Thoracic aorta (tissue), 2 donors: ENCODE results near the gene LRRC27. TPM values are rescaled to one million over a fixed set of nuclear protein-coding genes. Genes with fewer than 3 reads are reported as not detected.

ENCODE experiments used
- ATAC-seq: fragments of 150-250 bp; one replicate; pipeline ENCODE4 v1.8.0; 2017; ENCODE audit warnings: low read depth; ENCODE audit not compliant: insufficient number of reproducible peaks, low FRiP score
- DNase-seq: peaks from one replicate; pipeline ENCODE4 v3.0.0-alpha.2; 2020; ENCODE audit warnings: low spot score
- H3K27ac ChIP-seq, 2 donors: fragments of 200-600 bp; sonication (generic); 1 replicate in 1 of 2; 2 replicates in 1 of 2; pipeline ENCODE4 v1.5.1; 2016; ENCODE audit warnings: mild to moderate bottlenecking in 2 of 2, moderate library complexity in 2 of 2
- H3K27me3 ChIP-seq: fragments of 200-600 bp; sonication (generic); replicated peaks from 2 replicates; pipeline ENCODE4 v1.6.0; 2016; ENCODE audit warnings: mild to moderate bottlenecking; ENCODE audit not compliant: insufficient read depth
- H3K36me3 ChIP-seq: fragments of 200-600 bp; sonication (generic); one replicate; pipeline ENCODE4 v1.5.1; 2016
- H3K4me1 ChIP-seq, 2 donors: fragments of 200-600 bp; sonication (generic); 1 replicate in 1 of 2; 2 replicates in 1 of 2; pipeline versions ENCODE4 v1.5.1 to v1.6.0; 2016; ENCODE audit warnings: low read depth in 2 of 2, mild to moderate bottlenecking in 1 of 2; ENCODE audit not compliant: control insufficient read depth in 1 of 2
- H3K4me3 ChIP-seq: fragments of 200-600 bp; sonication (generic); 2 replicates; pipeline ENCODE4 v1.5.1; 2016; ENCODE audit warnings: mild to moderate bottlenecking
- H3K9me3 ChIP-seq: fragments of 200-600 bp; sonication (generic); 2 replicates; pipeline ENCODE4 v1.5.1; 2016
- total RNA-seq, 2 donors: library from RNA; depleted of rRNA; stranded (reverse); fragments of >200 nt; gene quantifications; one replicate each; pipeline versions ENCODE4 v1.1.0 to v1.2.3, GENCODE V29; 2016
- TF ChIP-seq, protein P1 (sequence below): fragments of 200-600 bp; sonication (generic); IDR thresholded peaks from one replicate; pipeline ENCODE4 v1.5.1; 2019; ENCODE audit warnings: antibody characterized with exemption

The LRRC27 gene
- total RNA-seq, 2 donors from 2014 or later, result 3.2 to 8.9 TPM

DNA sequence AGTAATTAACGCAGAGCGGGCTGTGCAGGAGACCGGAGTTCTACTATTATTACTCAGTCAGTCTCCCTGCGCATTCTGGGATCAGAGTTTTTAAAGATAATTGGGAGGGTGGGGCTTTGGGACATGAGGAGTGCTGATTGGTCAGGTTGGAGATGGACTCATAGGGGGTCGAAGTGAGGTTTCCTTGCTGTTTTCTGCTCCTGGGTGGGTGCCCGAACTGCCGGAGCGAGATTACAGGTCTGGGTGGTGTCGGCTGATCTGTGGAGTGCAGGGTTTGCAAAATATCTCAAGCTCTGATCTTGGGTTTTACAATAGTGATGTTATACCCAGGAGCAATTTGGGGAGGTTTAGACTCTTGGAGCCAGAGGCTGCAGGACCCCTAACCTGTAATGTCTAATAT, 3.9 kb upstream of the LRRC27 start:
- Histone ChIP-seq H3K27ac (no peak overlapping the region), H3K27me3 (no peaks in the 10 kb centered on the region), H3K4me1 (peaks cover 12 to 37% of the 10 kb centered on the region in 2 donors), H3K9me3 (no peaks in the 10 kb centered on the region), H3K36me3 (no peaks in the 10 kb centered on the region), H3K4me3 (no peak overlapping the region)
- TF ChIP-seq, protein P1, sequence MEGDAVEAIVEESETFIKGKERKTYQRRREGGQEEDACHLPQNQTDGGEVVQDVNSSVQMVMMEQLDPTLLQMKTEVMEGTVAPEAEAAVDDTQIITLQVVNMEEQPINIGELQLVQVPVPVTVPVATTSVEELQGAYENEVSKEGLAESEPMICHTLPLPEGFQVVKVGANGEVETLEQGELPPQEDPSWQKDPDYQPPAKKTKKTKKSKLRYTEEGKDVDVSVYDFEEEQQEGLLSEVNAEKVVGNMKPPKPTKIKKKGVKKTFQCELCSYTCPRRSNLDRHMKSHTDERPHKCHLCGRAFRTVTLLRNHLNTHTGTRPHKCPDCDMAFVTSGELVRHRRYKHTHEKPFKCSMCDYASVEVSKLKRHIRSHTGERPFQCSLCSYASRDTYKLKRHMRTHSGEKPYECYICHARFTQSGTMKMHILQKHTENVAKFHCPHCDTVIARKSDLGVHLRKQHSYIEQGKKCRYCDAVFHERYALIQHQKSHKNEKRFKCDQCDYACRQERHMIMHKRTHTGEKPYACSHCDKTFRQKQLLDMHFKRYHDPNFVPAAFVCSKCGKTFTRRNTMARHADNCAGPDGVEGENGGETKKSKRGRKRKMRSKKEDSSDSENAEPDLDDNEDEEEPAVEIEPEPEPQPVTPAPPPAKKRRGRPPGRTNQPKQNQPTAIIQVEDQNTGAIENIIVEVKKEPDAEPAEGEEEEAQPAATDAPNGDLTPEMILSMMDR, result no peak
- DNase-seq (no peak), ATAC-seq (no peak)

DNA sequence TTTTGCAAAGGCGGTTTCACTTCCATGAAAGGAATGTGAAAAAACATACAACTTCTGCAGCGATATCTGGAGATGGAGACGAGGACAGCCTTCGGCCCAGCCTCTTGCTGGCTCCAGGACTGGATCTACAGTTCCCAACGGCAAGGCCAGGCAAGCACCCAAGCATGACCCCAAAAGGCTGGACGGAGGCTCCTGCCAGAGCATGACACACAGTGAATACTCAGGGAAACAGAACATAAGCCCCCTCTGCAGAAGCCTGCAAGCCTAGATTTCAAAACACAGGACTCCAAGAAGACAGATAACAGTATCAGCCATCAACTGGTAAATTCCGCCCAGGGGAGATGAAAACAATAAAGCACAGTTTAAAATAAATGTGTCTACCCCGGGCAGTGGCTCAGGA, 3.3 kb upstream of the LRRC27 start:
- no peaks in the 10 kb centered on the region for H3K36me3 ChIP-seq
- H3K4me3 ChIP-seq, result peak overlapping the region; percentile 86
- DNase-seq (no peak), ATAC-seq (no peak)
- H3K27me3 ChIP-seq, result no peaks in the 10 kb centered on the region
- TF ChIP-seq, protein P1, result no peak
- H3K4me1 ChIP-seq, result peaks cover 12 to 37% of the 10 kb centered on the region in 2 donors
- H3K27ac ChIP-seq, result peak overlapping the region in 1 of 2 donors; percentile 74
- H3K9me3 ChIP-seq, result no peaks in the 10 kb centered on the region

DNA sequence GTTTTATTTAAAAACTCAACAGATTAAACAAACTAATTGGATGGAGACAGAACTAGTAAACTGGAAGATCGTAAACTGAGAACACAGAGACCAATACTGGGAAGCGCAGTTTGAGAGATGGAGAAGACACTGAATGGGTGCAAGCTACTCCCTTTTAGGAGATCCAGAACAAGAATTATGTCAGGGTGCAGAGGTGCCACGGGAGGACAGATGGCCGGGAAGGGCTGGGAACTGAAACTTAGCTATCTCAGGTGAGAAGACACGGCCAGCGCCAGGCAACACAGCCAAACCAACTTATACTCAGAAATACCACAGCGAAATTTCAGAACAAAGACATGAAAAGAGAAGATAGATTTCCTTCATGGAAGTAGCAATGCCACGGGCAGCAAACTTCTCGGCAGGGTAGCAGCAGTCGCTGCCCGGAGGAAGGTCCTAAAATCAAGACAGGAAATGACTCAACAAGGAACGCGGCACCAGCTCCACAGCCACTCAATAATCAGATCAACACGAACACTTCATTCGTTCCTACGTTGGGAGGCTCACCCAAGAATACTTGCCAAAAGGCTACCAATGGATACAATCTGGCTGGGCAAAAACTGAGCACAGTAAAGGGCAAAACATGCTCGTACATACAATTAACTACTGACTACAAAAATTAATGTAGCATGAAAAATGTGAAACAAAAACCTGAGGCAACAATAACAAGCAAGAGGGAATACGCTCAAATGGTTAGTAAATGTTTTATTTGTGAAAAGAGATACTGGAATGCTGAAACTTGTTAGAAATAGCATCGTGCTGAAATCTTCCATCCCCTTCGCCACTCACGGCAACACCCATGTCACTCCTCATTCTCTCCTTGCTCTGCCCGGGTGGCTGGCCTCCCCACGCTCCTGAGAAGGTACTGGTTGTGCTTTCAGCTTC, 2.2 kb upstream of the LRRC27 start:
- peak overlapping the region; percentile 86 for H3K4me3 ChIP-seq
- DNase-seq, result no peak
- H3K4me1 ChIP-seq, result peaks cover 12 to 37% of the 10 kb centered on the region in 2 donors
- TF ChIP-seq, protein P1, result no peak
- no peaks in the 10 kb centered on the region for H3K36me3 ChIP-seq
- ATAC-seq, result peak; percentile 2
- no peaks in the 10 kb centered on the region for H3K27me3 ChIP-seq
- peak overlapping the region in 1 of 2 donors; percentile 74 for H3K27ac ChIP-seq
- no peaks in the 10 kb centered on the region for H3K9me3 ChIP-seq

DNA sequence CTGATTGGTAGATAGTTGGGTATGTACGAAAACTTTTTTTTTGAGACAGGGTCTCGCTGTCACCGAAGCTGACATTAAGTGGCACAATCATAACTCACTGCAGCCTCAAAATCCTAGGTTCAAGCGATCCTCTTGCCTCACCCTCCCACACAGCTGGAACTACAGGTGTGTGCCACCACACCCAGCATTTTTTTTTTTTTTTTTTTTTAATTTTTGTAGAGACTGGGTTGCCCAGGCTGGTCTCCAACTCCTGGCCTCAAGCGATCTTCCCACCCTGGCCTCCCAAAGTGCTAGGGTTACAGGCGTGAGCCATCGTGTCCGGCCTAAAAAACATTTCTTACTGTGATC, 1.5 kb upstream of the LRRC27 start:
- Histone ChIP-seq H3K27ac (peak overlapping the region in 1 of 2 donors; percentile 74), H3K27me3 (no peaks in the 10 kb centered on the region), H3K9me3 (no peaks in the 10 kb centered on the region), H3K36me3 (no peaks in the 10 kb centered on the region), H3K4me3 (peak overlapping the region; percentile 86), H3K4me1 (peaks cover 12 to 37% of the 10 kb centered on the region in 2 donors)
- DNase-seq (no peak), ATAC-seq (no peak)
- TF ChIP-seq, protein P1, result no peak

DNA sequence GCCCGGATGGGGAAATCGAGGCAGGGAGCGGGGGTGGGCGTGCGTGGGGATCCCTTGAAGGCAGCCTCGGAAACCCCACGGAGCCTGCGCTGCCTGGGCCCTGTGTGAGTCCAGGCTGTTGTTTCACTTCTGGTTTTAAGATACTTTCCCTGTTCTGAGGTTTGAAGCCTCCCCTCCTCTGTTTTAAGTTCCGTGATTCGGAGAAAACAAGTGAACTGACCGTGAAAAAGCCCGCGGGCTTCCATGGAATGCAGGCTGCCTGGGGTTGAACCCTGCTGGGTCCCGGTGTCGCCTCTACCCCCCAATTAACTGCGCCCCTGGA, 401 bp downstream of the LRRC27 start:
- peak overlapping the region; percentile 86 for H3K4me3 ChIP-seq
- ATAC-seq (no peak), DNase-seq (no peak)
- H3K9me3 ChIP-seq, result no peaks in the 10 kb centered on the region
- H3K27me3 ChIP-seq, result no peaks in the 10 kb centered on the region
- H3K4me1 ChIP-seq, result peaks cover 12 to 37% of the 10 kb centered on the region in 2 donors
- H3K27ac ChIP-seq, result peak overlapping the region in 1 of 2 donors; percentile 20
- TF ChIP-seq, protein P1, result no peak
- H3K36me3 ChIP-seq, result no peaks in the 10 kb centered on the region
